ENCODE measurements around the gene CYP3A5. TPM values are rescaled to one million over a fixed set of nuclear protein-coding genes. Genes with fewer than 3 reads are reported as not detected.
"Not testable (repeated sequence)": the region's sequence is repeated elsewhere in the genome, so short reads cannot be mapped to it uniquely, and the experiment has no call there.

Gene CYP3A5
- total RNA-seq, result 15.5 TPM
- long read RNA-seq, transcript CYP3A5-201 (13 exons, 1,720 nt), result major isoform, 8 of 25 reads
- long read RNA-seq, partial matches to known transcripts, result 3 of 25 reads
- long read RNA-seq, other reads (novel, unspliced or antisense), result 11 of 25 reads

DNA sequence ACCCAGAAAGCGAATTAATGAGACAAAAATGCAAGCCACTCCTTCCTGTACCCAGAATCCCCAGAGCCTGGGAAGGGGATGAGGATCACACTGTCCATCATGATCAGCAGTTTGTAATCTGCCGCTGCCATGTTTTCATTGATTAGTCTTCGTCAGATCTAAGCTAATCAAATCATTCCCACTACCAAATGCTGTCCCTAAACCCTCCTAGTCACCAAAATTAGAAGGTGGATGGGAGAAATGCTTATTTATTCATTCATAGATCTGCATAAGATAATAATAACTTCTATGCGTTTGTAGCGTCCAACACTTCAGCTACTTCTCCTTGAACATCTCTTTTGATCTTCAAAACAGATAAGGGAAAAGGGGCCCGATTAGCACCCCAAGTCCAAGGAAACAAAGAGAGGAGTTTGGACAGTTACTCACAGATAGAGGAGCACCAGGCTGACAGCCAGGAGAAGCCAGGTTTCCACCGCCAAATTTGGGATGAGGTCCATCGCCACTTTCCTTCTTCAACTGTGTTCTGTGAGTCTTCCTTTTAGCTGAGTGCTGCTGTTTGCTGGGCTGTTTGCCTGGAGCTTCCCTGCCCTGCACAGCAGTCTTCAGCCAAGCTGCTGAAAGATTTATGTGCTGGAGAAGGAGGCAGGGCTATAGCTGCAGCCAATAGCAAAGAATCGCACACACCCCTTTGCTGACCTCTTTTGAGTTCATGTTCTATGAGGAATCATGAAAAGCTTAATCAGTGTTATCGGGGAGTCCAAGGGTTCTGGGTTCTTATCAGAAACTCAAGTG is at the start of gene CYP3A5:
Gene CYP3A5 (minus strand): TSS at position 597 of the 792 bp plus-strand sequence. CDS start 100 bp downstream, at position 497.
- peaks cover 5% of the 10 kb centered on the region for H3K4me1 ChIP-seq
- no peaks in the 10 kb centered on the region for H3K36me3 ChIP-seq
- no peak within 1 kb of the TSS for H3K27ac ChIP-seq
- DNase-seq (no peak), ATAC-seq (peak; percentile 61 to 83)
- intact Hi-C loops (cut with DNase I), result no loop called here
- no peaks in the 10 kb centered on the region for H3K9me3 ChIP-seq
- peak within 1 kb of the TSS; percentile 47 for H3K4me3 ChIP-seq
- H3K27me3 ChIP-seq (ENCODE audit: low read depth), result no peaks in the 10 kb centered on the region
- TF ChIP-seq CTCF (IDR thresholded peaks at IDR 0.05), result no peak

- TF ChIP-seq CTCF (IDR thresholded peaks at IDR 0.05), result no peak
- ATAC-seq (no peak), DNase-seq (no peak)
- Histone ChIP-seq H3K4me3 (no peak overlapping the region), H3K36me3 (no peaks in the 10 kb centered on the region), H3K27me3 (ENCODE audit: low read depth) (no peaks in the 10 kb centered on the region), H3K27ac (no peak overlapping the region), H3K9me3 (no peaks in the 10 kb centered on the region), H3K4me1 (peaks cover 11% of the 10 kb centered on the region)
- intact Hi-C loops (cut with DNase I), result no loop called here
Observed at GRCh38 chr7:99728615-99729014, 48.8 kb upstream of the CYP3A5 start.

DNA sequence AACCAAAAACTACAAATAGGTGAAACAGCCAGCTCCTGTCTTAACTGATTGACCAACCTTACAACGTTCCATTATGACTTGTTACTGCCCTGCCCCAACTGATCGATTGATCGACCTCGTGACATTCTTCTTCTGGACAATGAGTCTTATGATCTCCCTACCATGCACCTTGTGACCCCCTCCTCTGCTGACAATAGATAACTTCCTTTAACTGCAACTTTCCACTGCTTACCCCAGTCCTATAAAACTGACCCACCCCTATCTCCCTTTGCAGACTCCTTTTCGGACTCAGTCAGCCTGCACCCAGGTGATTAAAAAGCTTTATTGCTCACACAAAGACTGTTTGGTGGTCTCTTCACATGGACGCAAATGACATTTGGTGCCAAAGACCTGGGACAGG is 43.4 kb upstream of the CYP3A5 start:
- DNase-seq; H3K36me3 ChIP-seq; H3K27ac ChIP-seq; H3K4me3 ChIP-seq; H3K4me1 ChIP-seq; H3K9me3 ChIP-seq; intact Hi-C loops (cut with DNase I); H3K27me3 ChIP-seq (ENCODE audit: low read depth); ATAC-seq: not testable (repeated sequence)

DNA sequence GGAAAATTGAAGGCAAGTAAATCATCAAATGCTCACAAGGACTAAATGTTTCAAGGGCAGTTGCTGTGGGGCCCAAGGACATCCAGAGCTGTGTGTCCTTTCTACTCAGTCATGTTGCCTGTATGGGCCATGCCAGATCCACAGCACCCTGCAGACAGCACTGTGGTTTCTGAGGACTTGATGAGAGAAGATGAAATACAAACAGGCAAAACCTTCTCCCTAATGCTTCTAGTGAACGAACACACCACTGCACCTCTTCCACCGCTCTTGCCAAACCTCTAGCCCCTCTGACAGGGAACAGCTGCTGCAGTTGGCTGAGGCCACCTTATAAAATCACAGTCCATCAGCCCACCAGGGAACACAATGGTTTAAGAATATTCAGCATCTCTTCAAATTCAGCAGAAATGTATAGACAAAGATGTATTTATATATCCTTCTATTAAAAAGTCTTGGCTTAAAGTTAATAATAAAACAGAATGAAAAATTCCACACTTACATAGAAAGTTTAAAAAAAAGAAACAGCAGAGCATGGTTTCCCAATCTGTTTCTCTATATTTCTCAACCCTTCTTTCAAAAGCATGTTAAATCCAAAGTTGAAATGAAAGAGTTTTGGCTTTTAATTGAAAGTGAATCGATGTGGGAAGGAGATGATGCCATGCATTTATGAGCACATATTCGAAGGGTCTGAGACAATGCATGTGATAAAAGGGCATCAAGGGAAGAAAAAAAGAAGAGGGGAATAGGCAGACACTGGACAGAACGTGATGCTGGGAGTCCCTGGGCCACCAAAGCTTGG is 41.2 kb upstream of the CYP3A5 start:
- TF ChIP-seq CTCF (IDR thresholded peaks at IDR 0.05), result no peak
- intact Hi-C loops (cut with DNase I), result no loop called here
- ATAC-seq (no peak), DNase-seq (no peak)
- Histone ChIP-seq H3K4me1 (no peaks in the 10 kb centered on the region), H3K9me3 (no peaks in the 10 kb centered on the region), H3K27me3 (ENCODE audit: low read depth) (no peaks in the 10 kb centered on the region), H3K4me3 (no peak overlapping the region), H3K36me3 (no peaks in the 10 kb centered on the region), H3K27ac (no peak overlapping the region)

DNA sequence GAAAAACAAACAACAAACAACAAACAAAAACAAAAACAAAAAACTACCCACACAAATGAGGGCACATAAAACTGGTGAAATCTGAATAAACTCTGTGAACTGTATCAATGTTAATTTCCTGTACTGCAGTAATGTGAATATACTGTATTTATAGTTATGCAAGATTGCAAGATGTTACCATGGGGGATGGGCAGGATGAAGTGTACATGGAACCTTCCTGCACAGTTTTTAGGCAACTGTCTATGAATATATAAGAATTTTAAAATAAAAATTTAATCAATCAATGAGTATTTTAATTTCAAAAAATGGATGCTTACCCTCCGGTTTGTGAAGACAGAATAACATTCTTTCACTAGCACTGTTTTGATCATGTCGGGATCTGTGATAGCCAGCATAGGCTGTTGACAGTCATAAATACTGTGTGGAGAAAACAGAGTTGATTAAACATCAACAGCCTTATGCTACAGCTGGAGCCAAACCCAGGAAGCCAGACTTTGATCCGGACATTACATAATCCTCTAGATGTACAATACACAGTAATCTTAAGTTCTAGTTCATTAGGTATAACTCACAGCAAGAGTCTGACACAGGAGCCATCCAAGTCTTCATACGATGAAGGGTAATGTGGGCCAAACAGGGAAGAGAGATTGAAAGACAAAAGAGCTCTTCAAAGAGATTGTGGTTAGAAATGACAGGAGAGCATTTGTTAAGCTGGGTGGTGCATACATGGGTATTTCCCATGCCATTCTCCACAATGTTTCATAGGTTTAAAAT is 40.4 kb upstream of the CYP3A5 start:
- Histone ChIP-seq H3K27me3 (ENCODE audit: low read depth) (no peaks in the 10 kb centered on the region), H3K4me3 (no peak overlapping the region), H3K36me3 (no peaks in the 10 kb centered on the region), H3K27ac (no peak overlapping the region), H3K4me1 (no peaks in the 10 kb centered on the region), H3K9me3 (no peaks in the 10 kb centered on the region)
- intact Hi-C loops (cut with DNase I), result no loop called here
- DNase-seq (no peak), ATAC-seq (no peak)
- no peak for TF ChIP-seq CTCF (IDR thresholded peaks at IDR 0.05)
